Measurements from ENCODE around the gene SRC.
"Not testable (repeated sequence)": the region's sequence is repeated elsewhere in the genome, so short reads cannot be mapped to it uniquely, and the experiment has no call there.

Gene SRC

GRCh38 chr20:37339208-37339607 lies 6.7 kb upstream of the SRC start:
- DNase-seq (ENCODE audit: low read depth, low spot score): no peak
- H3K4me3 ChIP-seq (ENCODE audit: low read depth, low read length): no peak overlapping the region
- TF ChIP-seq CTCF (IDR thresholded peaks at IDR 0.05; ENCODE audit: low read depth, low read length): no peak
- in situ Hi-C loops (cut with HindIII; ENCODE audit: low sequenced_read_pairs): no loop called here

GRCh38 chr20:37339764-37340109 lies 6.2 kb upstream of the SRC start:
- DNase-seq (ENCODE audit: low read depth, low spot score); in situ Hi-C loops (cut with HindIII; ENCODE audit: low sequenced_read_pairs); H3K4me3 ChIP-seq (ENCODE audit: low read depth, low read length): not testable (repeated sequence)

DNA sequence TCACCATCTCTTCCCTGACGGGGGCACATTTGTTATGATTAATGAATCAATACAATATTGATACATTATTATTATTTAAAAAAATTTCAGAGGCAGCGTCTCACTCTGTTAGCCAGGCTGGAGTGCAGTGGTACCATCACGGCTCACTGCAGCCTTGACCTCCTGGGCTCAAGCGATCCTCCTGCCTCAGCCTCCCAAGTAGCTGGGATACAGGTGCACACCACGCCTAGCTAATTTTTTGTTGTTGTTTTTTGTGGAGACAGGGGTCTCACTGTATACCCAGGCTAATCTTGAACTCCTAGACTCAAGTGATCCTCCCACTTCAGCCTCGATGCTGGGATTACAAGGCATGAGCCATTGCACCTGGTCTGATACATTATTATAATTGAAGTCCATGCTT lies 4.9 kb upstream of the SRC start:
- no peak for TF ChIP-seq CTCF (IDR thresholded peaks at IDR 0.05; ENCODE audit: low read depth, low read length)
- H3K4me3 ChIP-seq (ENCODE audit: low read depth, low read length): no peak overlapping the region
- no peak for DNase-seq (ENCODE audit: low read depth, low spot score)
- in situ Hi-C loops (cut with HindIII; ENCODE audit: low sequenced_read_pairs): no loop called here

GRCh38 chr20:37341632-37342031 lies 4.3 kb upstream of the SRC start:
- TF ChIP-seq CTCF (IDR thresholded peaks at IDR 0.05; ENCODE audit: low read depth, low read length): no peak
- DNase-seq (ENCODE audit: low read depth, low spot score): no peak
- in situ Hi-C loops (cut with HindIII; ENCODE audit: low sequenced_read_pairs): no loop called here
- no peak overlapping the region for H3K4me3 ChIP-seq (ENCODE audit: low read depth, low read length)

DNA sequence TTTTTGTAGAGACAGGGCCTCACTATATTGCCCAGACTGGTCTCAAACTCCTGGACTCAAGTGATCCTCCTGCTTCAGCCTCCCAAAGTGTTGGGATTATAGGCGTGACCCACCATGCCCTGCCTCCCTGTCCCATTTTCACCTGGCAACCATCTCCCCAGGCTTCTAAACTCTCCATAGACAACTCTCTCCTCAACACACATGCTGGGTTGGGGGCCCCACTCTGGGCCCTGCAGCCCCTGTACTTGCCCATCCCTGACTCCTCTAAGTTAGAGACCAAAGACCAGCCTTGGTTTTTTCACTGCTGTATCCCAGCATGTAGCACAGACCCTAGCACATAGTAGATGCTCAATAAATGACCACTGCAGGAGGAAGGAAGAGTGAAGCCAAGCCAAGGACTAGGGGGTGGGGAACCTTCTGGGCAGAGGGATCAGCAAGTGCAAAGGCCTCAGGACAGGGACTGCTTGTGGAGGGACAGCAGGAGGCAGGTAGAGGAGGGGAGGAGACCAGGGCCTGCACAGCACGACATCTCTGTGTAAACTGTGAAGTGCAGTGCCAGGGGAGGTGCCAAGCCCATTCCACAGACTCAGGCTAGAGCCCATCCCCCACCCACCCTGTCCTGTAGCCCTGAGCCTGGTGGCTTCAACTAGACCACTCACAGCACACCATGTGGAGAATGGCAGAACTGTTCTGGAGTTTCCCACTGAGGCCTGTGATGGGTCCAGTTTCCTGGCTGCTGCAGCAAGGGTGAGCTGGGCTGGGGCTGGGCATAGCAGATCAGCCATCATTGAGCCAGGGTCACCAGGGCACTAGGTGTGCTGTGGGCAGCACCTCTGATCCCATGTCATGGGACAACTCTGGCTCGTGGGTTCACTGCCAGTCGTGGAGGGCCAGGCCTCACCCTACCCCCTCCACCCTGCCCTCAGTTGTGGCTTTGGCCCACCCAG lies 3.4 kb upstream of the SRC start:
- in situ Hi-C loops (cut with HindIII; ENCODE audit: low sequenced_read_pairs): no loop called here
- no peak overlapping the region for H3K4me3 ChIP-seq (ENCODE audit: low read depth, low read length)
- DNase-seq (ENCODE audit: low read depth, low spot score): no peak
- TF ChIP-seq CTCF (IDR thresholded peaks at IDR 0.05; ENCODE audit: low read depth, low read length): no peak

GRCh38 chr20:37343212-37343993 lies 2.5 kb upstream of the SRC start:
- no peak for DNase-seq (ENCODE audit: low read depth, low spot score)
- H3K4me3 ChIP-seq (ENCODE audit: low read depth, low read length): no peak overlapping the region
- no peak for TF ChIP-seq CTCF (IDR thresholded peaks at IDR 0.05; ENCODE audit: low read depth, low read length)
- in situ Hi-C loops (cut with HindIII; ENCODE audit: low sequenced_read_pairs): no loop called here

DNA sequence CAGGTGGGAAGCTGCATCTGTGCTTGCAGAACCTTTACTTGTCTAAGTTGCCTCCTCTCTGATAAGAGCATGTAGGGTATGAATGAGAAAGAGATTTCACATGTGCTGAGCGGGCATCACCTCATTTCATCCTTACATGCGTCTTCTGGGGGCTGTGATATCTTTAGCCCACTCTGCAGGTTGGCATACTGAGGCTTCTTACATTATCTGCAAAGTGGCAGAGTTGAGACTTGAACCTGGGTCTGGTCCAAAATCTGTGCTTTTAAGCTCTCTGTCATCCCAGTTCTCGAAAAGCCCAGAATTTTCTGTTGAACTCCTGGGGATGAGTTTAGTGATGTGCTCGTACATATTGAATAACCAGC lies 2.0 kb upstream of the SRC start:
- H3K4me3 ChIP-seq (ENCODE audit: low read depth, low read length): no peak overlapping the region
- no peak for DNase-seq (ENCODE audit: low read depth, low spot score)
- no peak for TF ChIP-seq CTCF (IDR thresholded peaks at IDR 0.05; ENCODE audit: low read depth, low read length)
- in situ Hi-C loops (cut with HindIII; ENCODE audit: low sequenced_read_pairs): no loop called here
